ENCODE measurements around the gene CPAMD8. TPM values are rescaled to one million over a fixed set of nuclear protein-coding genes. Genes with fewer than 3 reads are reported as not detected.

CPAMD8 gene
- total RNA-seq, 2 experiments from 2014 or later, result 0.32 to 1.2 TPM

DNA sequence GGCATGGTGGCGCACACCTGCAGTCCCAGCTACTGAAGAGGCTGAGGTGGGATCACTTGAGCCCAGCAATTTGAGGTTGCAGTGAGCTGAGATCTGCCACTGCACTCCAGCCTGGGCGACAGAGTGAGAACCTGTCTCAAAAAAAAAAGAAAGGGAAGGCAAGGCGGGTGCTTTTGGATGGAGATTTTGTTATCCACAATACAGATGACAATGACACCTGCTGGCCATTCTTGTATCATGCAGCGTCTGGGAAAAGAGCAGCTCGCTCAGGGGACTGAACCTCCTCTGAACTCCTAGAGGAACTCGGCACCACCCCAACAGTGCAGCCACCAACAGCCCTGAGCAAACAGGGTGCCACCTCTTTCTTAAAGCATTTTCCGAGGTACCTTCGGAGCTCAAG is 25.8 kb upstream of the CPAMD8 start:
- peak; percentile 73 for TF ChIP-seq CTCF (conservative IDR thresholded peaks at IDR 0.05; ENCODE audit: low read length)
- TF ChIP-seq EZH2phosphoT487 (IDR thresholded peaks at IDR 0.05; ENCODE audit: borderline replicate concordance, low read depth, low read length), result no peak
- POLR2A ChIA-PET, result interaction anchor here (0.6 kb wide), 1 partner anchor 19 kb away, joined by 3 read pairs; no protein-coding TSS in a partner anchor

GRCh38 chr19:17049711-17050280 is 23.2 kb upstream of the CPAMD8 start:
- BruUV-seq (replicated peaks), result no TSS peak
- intact Hi-C loops (cut with micrococcal nuclease; ENCODE audit: unreplicated experiment), result loop anchor here (5.0 kb wide), 1 partner anchor 272 kb away; no protein-coding TSS in a partner anchor

More for the DNA sequence above, 25.8 kb upstream of the CPAMD8 start:
- H3K9me3 ChIP-seq (ENCODE audit: low read length), result no peaks in the 10 kb centered on the region
- H4K20me1 ChIP-seq (ENCODE audit: insufficient read depth, low read length), result no peaks in the 10 kb centered on the region
- H3K36me3 ChIP-seq (ENCODE audit: insufficient read depth, low read length), result peaks cover 97% of the 10 kb centered on the region
- no peaks in the 10 kb centered on the region for H3K79me2 ChIP-seq (ENCODE audit: insufficient read depth, low read depth, low read length)
- H3K4me2 ChIP-seq (ENCODE audit: low read length), result no peak overlapping the region
- intact Hi-C loops (cut with micrococcal nuclease; ENCODE audit: unreplicated experiment), result loop anchor here (5.0 kb wide), 1 partner anchor 275 kb away; no protein-coding TSS in a partner anchor
- H3K4me3 ChIP-seq (ENCODE audit: low read depth, low read length, poor library complexity, severe bottlenecking), result no peak overlapping the region
- DNase-seq (ENCODE audit: low spot score), result peak; percentile 44
- BruUV-seq (replicated peaks), result no TSS peak
- H2AFZ ChIP-seq (ENCODE audit: low read length), result no peak overlapping the region
- H3K27ac ChIP-seq (ENCODE audit: low read depth, low read length, poor library complexity, severe bottlenecking), result no peak overlapping the region
- H3K4me1 ChIP-seq (ENCODE audit: insufficient read depth, low read length, poor library complexity, severe bottlenecking), result no peaks in the 10 kb centered on the region
- CTCF ChIA-PET (ENCODE audit: unreplicated experiment), result no interaction called here
- H3K9me2 ChIP-seq (ENCODE audit: insufficient read depth, low read length), result no peaks in the 10 kb centered on the region

More at GRCh38 chr19:17049711-17050280, 23.2 kb upstream of the CPAMD8 start:
- ChIA-PET POLR2A (no interaction called here), CTCF (ENCODE audit: unreplicated experiment) (no interaction called here)
- TF ChIP-seq CTCF (conservative IDR thresholded peaks at IDR 0.05; ENCODE audit: low read length) (no peak), EZH2phosphoT487 (IDR thresholded peaks at IDR 0.05; ENCODE audit: borderline replicate concordance, low read depth, low read length) (no peak)
- no peak overlapping the region for H3K27ac ChIP-seq (ENCODE audit: low read depth, low read length, poor library complexity, severe bottlenecking)
- no peaks in the 10 kb centered on the region for H3K79me2 ChIP-seq (ENCODE audit: insufficient read depth, low read depth, low read length)
- H2AFZ ChIP-seq (ENCODE audit: low read length), result no peak overlapping the region
- no peak for DNase-seq (ENCODE audit: low spot score)
- no peaks in the 10 kb centered on the region for H3K9me3 ChIP-seq (ENCODE audit: low read length)
- H3K36me3 ChIP-seq (ENCODE audit: insufficient read depth, low read length), result peaks cover 77% of the 10 kb centered on the region
- no peak overlapping the region for H3K4me2 ChIP-seq (ENCODE audit: low read length)
- no peaks in the 10 kb centered on the region for H3K9me2 ChIP-seq (ENCODE audit: insufficient read depth, low read length)
- H4K20me1 ChIP-seq (ENCODE audit: insufficient read depth, low read length), result no peaks in the 10 kb centered on the region
- H3K4me3 ChIP-seq (ENCODE audit: low read depth, low read length, poor library complexity, severe bottlenecking), result no peak overlapping the region
- no peaks in the 10 kb centered on the region for H3K4me1 ChIP-seq (ENCODE audit: insufficient read depth, low read length, poor library complexity, severe bottlenecking)
